C1 segment of cervical spinal cord (tissue), 14 donors: ENCODE results near the gene MGA.
A peak's percentile ranks its signal among the peaks of the same experiment; 100 is the strongest.

ENCODE experiments used
- DNase-seq, 14 donors: peaks; one replicate each; lab custom pipeline; 2025; lab: John Stamatoyannopoulos, UW

Gene MGA

GRCh38 chr15:41658689-41659088, 1.5 kb upstream of the MGA start:
- no peak for DNase-seq

GRCh38 chr15:41659190-41659589, 1.0 kb upstream of the MGA start:
- DNase-seq, result no peak

DNA sequence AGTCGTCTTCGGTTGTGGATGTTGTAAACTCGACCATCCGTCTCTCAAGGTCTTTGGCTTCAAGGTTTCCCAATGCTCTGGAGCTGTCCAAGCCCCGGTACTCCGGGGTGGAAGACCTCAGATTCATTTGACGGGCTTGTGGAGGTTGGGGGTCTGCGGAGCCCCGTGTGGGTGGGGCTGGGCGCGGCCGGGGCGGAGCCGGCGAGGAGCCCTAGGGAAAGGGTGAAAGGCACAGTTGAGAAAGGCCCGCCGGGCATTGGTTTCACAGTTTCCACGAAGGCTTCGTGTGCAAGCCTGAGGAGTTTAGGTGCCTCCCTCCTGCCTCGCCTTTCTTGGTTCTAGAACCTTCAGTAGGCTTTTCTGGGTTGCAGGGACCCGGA, 360 bp upstream of the MGA start:
- peak in 3 of 14 donors; percentile 25 to 48 (median 33) for DNase-seq

- DNase-seq, result peak in 1 of 14 donors; percentile 14
Observed at GRCh38 chr15:41661078-41661517, 893 bp downstream of the MGA start.

DNA sequence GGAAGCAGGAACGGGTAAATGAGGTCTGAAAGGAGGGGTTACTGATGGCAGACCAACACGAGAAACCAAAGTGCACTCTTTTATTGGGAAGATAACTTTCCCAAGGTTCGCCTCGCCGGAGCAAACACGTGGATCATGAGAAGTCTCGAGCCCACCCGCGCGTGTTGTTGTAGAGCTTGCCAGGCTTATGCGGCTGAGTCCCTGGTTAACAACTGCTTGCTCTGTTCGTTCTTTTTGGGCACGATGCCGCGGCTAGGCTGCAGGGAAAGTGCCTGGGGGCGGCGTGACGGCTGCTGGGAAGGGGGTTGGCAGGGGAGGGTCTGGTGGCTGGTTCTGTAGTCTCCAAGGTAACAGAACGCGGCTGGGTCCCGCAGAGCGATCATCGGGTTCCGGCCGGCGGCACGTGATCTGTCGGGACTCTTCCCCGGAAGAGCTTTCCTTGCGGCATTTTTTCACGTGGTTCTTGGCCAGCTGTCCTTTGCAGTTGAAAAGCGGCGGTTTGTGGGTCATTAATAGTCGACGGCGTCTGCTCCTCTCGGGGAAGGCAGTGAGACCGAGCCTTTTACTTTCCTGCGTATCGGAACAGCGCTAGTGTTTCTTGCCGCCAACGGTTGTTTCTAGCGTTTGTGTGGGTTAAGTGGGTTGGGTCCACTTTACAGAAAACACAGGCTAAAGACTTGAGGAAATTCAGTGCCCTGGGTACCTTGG, 1.5 kb downstream of the MGA start:
- peak; percentile 24 to 92 (median 76) for DNase-seq

DNA sequence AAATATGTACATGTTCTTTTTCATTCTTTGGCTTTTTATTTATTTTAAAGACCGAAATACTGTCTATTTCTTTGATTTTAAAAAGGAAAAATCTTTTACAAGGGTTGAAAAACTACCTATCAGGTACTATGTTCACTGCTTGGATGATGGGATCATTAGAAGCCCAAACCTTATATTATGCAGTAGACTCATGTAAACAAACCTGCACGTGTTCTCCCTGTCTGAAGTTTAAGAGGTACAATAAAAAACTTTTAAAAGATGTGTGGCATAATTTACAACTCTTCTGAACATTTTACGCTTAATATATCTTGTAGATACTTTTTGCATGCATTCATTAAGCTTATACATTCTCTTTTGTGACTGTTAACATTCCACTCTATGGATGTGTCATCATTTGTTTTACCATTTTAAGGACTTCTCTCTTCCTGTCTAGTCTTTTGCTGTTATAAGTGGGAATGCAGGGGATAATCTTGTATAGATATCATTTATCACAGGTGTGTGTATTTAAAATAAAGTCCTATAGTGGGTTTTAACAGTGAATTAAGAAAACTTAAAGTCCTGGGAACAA, 6.2 kb downstream of the MGA start:
- DNase-seq, result no peak

DNA sequence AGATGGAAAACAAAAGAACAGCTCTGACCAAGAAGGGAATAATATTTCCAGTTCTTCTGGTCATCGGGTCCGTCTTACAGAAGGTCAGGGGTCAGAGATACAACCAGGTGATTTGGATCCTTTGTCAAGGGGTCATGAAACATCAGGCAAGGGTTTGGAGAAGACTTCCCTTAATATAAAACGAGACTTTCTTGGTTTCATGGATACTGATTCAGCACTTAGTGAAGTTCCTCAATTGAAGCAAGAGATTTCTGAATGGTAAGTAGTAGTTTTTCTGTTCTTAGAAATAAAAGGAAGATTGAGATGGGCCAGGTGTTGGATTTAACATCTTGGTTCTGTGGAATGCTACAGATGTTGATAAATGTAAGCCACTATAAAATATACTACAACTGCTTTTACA, 9.5 kb downstream of the MGA start:
- DNase-seq, result no peak

GRCh38 chr15:41671656-41672648, 11.7 kb downstream of the MGA start:
- no peak for DNase-seq

DNA sequence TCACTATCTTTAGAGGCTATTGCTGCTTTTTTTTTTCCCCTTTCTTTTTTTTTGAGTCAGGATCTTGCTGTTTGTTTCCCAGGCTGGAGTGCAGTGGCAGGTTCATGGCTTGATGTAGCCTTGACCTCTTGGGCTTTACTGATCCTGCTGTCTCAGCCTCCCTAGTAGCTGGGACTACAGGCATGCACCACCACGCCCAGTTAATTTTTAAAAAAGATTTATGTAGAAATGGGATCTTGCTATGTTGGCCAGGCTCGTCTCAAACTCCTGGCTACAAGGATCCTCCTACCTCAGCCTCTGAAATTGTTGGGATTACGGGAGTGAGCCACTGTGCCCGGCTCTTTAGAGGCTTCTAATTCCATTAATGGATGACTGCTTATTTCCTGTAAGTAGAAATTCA, 15.1 kb downstream of the MGA start:
- no peak for DNase-seq

GRCh38 chr15:41678742-41679141, 18.5 kb downstream of the MGA start:
- DNase-seq, result no peak

DNA sequence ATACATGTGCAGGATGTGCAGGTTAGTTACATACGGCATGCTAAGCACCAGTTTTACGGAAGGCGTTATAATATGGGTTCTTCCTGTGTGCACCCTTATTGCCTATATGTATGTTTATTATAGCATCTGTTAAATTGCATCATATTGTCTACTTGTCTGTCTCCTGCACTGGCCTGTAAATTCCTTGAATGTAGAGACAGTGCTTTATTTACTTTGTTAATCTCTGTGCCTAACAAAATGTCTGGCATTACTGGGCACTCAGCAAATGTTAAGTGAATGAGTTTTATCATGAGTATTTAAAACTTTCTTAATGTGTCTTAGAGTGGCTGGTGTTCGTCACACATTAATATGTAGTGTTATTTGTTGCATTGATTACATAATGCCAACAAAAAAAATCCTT, 23.8 kb downstream of the MGA start:
- no peak for DNase-seq

DNA sequence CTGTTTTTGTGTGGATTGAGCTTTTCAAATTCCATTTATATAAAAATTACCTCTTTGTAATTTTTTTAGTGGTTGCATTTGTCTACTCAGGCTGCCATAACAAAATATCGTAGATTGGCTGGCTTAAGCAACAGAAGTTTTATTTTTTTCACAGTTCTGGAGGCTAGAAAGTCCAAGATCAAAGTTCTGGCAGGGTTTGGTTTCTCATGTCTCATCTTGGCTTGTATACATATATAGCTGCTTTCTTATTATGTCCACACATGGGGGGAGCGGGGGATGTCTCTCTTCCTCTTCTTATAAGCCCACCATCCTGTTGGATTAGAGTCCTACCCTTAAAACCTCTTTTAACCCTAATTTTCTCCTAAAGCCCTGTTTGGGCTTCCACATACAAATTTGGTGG, 28.5 kb downstream of the MGA start:
- DNase-seq, result no peak

DNA sequence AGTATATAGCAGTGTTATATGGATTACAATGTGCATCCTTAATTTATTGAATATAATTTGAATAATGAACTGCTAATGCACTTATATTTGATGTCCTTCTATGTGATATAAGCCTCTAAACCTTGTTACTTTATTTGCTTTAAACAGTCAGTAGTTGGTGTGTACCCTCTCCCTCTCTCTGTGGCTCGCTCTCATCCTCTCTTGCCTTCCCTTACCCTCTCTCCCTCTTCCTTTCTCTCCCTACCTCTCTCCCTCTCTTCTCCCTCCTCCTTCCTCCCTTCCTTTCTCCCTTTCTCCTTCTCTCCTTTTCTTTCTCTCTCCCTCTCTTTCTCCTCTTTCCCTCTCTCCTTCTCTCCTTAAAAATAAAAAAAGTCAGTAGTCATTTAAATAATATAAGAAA, 28.9 kb downstream of the MGA start:
- DNase-seq, result no peak

GRCh38 chr15:41689834-41690233, 29.6 kb downstream of the MGA start:
- no peak for DNase-seq

GRCh38 chr15:41690636-41691035, 30.4 kb downstream of the MGA start:
- no peak for DNase-seq

GRCh38 chr15:41691471-41691870, 31.3 kb downstream of the MGA start:
- no peak for DNase-seq

DNA sequence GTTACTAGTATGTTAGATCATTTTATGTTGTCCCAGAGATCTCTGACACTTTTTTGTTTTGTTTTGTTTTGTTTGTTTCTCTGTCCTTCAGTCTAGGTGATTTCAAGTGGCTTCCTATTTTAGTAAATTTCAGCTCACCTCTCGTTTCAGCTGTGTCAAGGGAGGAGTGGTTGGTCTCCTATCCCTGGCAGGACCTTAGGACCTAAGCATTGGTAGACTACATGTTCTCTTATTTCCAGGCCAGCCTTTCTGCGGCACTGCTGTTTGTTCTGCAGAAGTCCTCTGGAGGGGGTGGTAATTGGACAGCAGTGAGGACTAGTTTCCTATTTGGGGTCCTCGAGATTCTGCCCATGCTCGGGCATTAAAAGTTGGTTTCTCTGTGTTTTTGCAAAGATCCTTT, 31.8 kb downstream of the MGA start:
- DNase-seq, result no peak

DNA sequence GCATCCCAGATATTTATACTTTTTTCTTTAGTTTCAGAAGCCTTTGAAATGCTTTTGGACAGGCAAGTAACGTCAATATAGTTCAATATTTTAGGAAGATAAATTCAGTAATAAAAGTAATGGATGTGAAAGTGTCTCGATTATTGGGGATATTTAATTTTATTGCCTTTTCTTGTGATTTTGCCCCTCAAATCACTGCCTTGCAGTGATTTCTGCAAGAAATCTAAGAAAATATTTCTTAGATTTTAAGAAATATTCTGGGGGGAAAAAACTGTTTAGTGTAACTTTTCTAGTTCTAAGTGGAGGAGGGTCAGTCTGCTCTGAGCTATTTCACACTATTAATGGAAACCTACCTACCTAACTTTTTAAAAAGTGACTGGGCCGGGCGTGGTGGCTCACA, 33.6 kb downstream of the MGA start:
- DNase-seq, result no peak

DNA sequence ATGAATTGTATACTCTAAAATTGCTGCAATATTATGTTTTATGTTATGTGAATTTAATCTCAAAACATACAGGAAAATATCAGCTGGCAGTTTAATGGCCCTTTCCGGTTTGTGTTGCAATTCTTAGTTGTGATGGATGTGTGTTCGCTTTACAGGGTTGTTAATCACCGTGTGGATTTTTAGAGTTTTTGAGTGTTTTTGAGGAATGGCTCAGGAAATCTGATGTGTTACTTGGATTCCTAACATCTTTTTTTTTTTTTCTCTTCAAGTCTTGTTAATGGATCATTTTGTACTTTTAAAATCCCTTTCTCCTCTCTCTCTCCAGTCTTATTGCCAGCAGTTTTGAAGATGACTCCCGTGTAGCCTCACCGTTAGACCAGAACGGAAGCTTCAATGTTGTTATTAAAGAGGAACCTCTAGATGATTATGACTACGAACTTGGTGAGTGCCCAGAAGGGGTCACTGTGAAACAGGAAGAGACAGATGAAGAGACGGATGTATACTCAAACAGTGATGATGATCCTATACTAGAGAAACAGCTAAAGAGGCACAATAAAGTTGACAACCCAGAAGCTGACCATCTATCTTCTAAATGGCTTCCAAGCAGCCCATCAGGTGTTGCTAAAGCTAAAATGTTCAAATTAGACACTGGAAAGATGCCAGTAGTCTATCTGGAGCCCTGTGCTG, 35.7 kb downstream of the MGA start:
- DNase-seq, result peak in 2 of 14 donors; percentile 1 to 29

DNA sequence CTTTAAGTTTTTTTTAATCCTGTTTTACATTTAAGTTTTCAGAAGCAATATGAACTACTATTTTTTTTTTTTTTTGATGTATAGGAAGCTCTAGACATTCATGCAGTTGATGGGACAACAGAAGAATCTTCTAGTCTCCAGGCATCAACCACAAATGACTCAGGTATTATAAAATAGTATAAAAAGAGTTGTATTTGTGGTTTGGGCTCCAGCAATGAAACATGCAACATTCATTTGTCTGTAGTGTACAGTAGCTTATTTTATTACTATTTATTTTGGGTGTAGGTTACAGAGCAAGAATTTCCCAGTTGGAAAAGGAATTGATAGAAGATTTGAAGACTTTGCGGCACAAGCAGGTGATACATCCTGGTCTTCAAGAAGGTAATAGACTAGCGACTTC, 38.6 kb downstream of the MGA start:
- no peak for DNase-seq

- no peak for DNase-seq
Observed at GRCh38 chr15:41703120-41703519, 42.9 kb downstream of the MGA start.

DNA sequence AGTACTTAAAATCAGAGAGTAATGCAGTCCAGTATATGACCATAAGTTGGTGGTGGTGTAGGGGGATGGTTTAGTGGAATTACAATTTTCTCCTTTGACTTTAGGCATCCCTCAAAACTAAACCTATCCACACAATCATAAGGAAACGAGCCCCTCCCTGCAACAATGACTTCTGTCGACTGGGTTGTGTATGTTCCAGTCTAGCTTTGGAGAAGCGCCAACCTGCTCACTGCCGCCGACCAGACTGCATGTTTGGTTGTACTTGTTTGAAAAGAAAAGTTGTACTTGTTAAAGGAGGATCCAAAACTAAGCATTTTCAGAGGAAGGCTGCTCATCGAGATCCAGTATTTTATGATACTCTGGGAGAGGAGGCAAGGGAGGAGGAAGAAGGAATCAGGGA, 52.8 kb downstream of the MGA start:
- peak in 9 of 14 donors; percentile 2 to 32 (median 7) for DNase-seq
